ENCODE data around the gene ARID1B.

Gene ARID1B

GRCh38 chr6:156827382-156827781 is 50.2 kb downstream of the ARID1B start:
- no peak for TF ChIP-seq CTCF (IDR thresholded peaks at IDR 0.05; ENCODE audit: control extremely low read depth, extremely low read depth, low read depth, missing control alignments)
- POLR2A ChIA-PET: no interaction called here
- no peak for DNase-seq (ENCODE audit: extremely low spot score)
- CTCF ChIA-PET: interaction anchor here (1.1 to 2.7 kb wide), 3 partner anchors 8 to 207 kb away, joined by 3 to 8 read pairs (median 4); no protein-coding TSS in a partner anchor

- CTCF ChIA-PET: interaction anchor here (1.3 to 2.7 kb wide), 2 partner anchors 9 to 10 kb away, joined by 3 to 8 read pairs; no protein-coding TSS in a partner anchor
- POLR2A ChIA-PET: no interaction called here
- no peak for TF ChIP-seq CTCF (IDR thresholded peaks at IDR 0.05; ENCODE audit: control extremely low read depth, extremely low read depth, low read depth, missing control alignments)
- DNase-seq (ENCODE audit: extremely low spot score): peak; percentile 31
Measured at GRCh38 chr6:156828280-156828703, 51.1 kb downstream of the ARID1B start.

DNA sequence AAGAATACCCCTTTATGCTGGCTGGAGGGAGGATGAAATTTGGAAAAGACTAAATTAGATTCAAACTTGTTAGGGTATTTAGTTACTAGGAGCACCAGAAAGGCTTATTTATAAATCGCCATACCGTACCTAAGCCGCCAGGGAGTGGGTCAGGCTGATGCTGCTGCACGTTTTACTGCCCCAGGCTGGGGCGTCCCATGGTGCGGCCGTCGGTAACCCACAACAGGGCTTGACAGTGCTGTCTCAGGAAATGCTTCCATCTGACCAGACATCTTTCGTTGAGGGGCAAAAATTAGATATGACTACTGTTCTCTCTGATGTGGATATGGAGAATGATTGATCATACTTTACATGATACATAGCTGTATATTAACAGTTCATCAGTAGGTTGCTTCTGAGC is 52.9 kb downstream of the ARID1B start:
- ChIA-PET POLR2A (no interaction called here), CTCF (interaction anchor here (1.0 to 2.9 kb wide), 4 partner anchors 11 to 189 kb away, joined by 3 to 10 read pairs (median 4); no protein-coding TSS in a partner anchor)
- no peak for TF ChIP-seq CTCF (IDR thresholded peaks at IDR 0.05; ENCODE audit: control extremely low read depth, extremely low read depth, low read depth, missing control alignments)
- no peak for DNase-seq (ENCODE audit: extremely low spot score)

GRCh38 chr6:156832231-156832647 is 55.1 kb downstream of the ARID1B start:
- CTCF ChIA-PET: interaction anchor here (1.1 to 2.9 kb wide), 6 partner anchors 8 to 35 kb away, joined by 3 to 10 read pairs (median 5); no protein-coding TSS in a partner anchor
- no peak for DNase-seq (ENCODE audit: extremely low spot score)
- TF ChIP-seq CTCF (IDR thresholded peaks at IDR 0.05; ENCODE audit: control extremely low read depth, extremely low read depth, low read depth, missing control alignments): no peak
- POLR2A ChIA-PET: no interaction called here

GRCh38 chr6:156832669-156833068 is 55.5 kb downstream of the ARID1B start:
- ChIA-PET POLR2A (no interaction called here), CTCF (interaction anchor here (1.7 to 2.8 kb wide), 3 partner anchors 8 to 35 kb away, joined by 5 to 7 read pairs (median 5); no protein-coding TSS in a partner anchor)
- no peak for TF ChIP-seq CTCF (IDR thresholded peaks at IDR 0.05; ENCODE audit: control extremely low read depth, extremely low read depth, low read depth, missing control alignments)
- no peak for DNase-seq (ENCODE audit: extremely low spot score)

GRCh38 chr6:156833755-156834154 is 56.6 kb downstream of the ARID1B start:
- POLR2A ChIA-PET: no interaction called here
- DNase-seq (ENCODE audit: extremely low spot score): no peak
- no peak for TF ChIP-seq CTCF (IDR thresholded peaks at IDR 0.05; ENCODE audit: control extremely low read depth, extremely low read depth, low read depth, missing control alignments)
- CTCF ChIA-PET: interaction anchor here (2.8 kb wide), 1 partner anchor 25 kb away, joined by 7 read pairs; no protein-coding TSS in a partner anchor

Data from GM10248 (cell line).